Naive thymus-derived CD8-positive, alpha-beta T cell (primary cell): ENCODE data around the gene SGO2. TPM values are rescaled to one million over a fixed set of nuclear protein-coding genes. Genes with fewer than 3 reads are reported as not detected.
A peak's percentile ranks its signal among the peaks of the same experiment; 100 is the strongest.

Source experiments
- ATAC-seq, 2 donors: fragments of 150-1000 bp; cut with Tn5 transposase in 1 of 2; sonication (Bioruptor Pico), chemical (Tn5 transposase) in 1 of 2; 1 replicate in 1 of 2; 2 replicates in 1 of 2; pipeline ENCODE4 v1.10.0; 2021; ENCODE audit warnings: mild to moderate bottlenecking in 2 of 2, moderate library complexity in 2 of 2
- POLR2A ChIA-PET: fragments of 350-600 bp; sonication (Branson Sonifier 250); formaldehyde crosslinking; loops from one replicate; lab custom pipeline; 2021; ENCODE audit warnings: antibody characterized with exemption; lab: Charles Lee
- DNase-seq, 10 donors: peaks; one replicate each; pipeline versions ENCODE4 v3.0.0 to v3.0.0-alpha.2; 2020 to 2022
- H3K27ac Mint-ChIP-seq, 10 donors: one replicate each; pipeline ENCODE4 v1.8.0; 2020 to 2022; ENCODE audit warnings: mild to moderate bottlenecking in 10 of 10, mixed read lengths in 10 of 10, moderate library complexity in 4 of 10, inconsistent platforms in 1 of 10
- H3K27me3 Mint-ChIP-seq, 5 donors: one replicate each; pipeline ENCODE4 v1.8.0; 2021 to 2022; ENCODE audit warnings: mixed read lengths in 5 of 5
- H3K36me3 Mint-ChIP-seq, 3 donors: one replicate each; pipeline ENCODE4 v1.8.0; 2020 to 2022; ENCODE audit warnings: mixed read lengths in 3 of 3, mild to moderate bottlenecking in 2 of 3, inconsistent platforms in 1 of 3
- H3K4me1 Mint-ChIP-seq, 4 donors: one replicate each; pipeline ENCODE4 v1.8.0; 2021 to 2022; ENCODE audit warnings: mixed read lengths in 4 of 4
- H3K4me3 Mint-ChIP-seq, 10 donors: one replicate each; pipeline ENCODE4 v1.8.0; 2020 to 2022; ENCODE audit warnings: mild to moderate bottlenecking in 10 of 10, mixed read lengths in 10 of 10, moderate library complexity in 6 of 10, inconsistent platforms in 1 of 10
- H3K9me3 Mint-ChIP-seq, 9 donors: one replicate each; pipeline ENCODE4 v1.8.0; 2020 to 2022; ENCODE audit warnings: mixed read lengths in 9 of 9, mild to moderate bottlenecking in 3 of 9, inconsistent platforms in 1 of 9, moderate library complexity in 1 of 9
- polyA plus RNA-seq, 3 donors: library from polyadenylated mRNA; unstranded; fragments of 300-500 nt; fragmentation: Illumina TruSeq; gene quantifications; one replicate each; pipeline ENCODE4 v1.2.3, GENCODE V29; 2021
- total RNA-seq, 8 experiments: library from RNA in 2 of 8; stranded (reverse) in 2 of 8; gene quantifications; one replicate each; pipeline ENCODE4 v1.2.3 and lab custom pipeline; 2021 to 2026

Gene SGO2
- total and polyA plus RNA-seq, 5 experiments from 2014 or later = 0.66 to 4.9 (median 2.4) TPM

GRCh38 chr2:200585730-200586643, 60.0 kb downstream of the SGO2 start, which contains the start of gene AOX1:
TSS of gene AOX1 (plus strand) at chr2:200586014. CDS start at chr2:200586109, 95 bp downstream.
- Mint-ChIP-seq H3K27me3 (peaks cover 1 to 13% (median 10%) of the 10 kb centered on the region in 5 donors), H3K27ac (peak within 1 kb of the TSS in 6 of 10 donors; percentile 26 to 87 (median 58)), H3K9me3 (no peaks in the 10 kb centered on the region), H3K4me3 (peak within 1 kb of the TSS; percentile 76 to 90 (median 86)), H3K36me3 (no peaks in the 10 kb centered on the region), H3K4me1 (peaks cover 3 to 20% (median 9%) of the 10 kb centered on the region in 4 donors)
- DNase-seq = peak in 8 of 10 donors; percentile 3 to 63 (median 15)
- ATAC-seq = peak; percentile 69 to 86
- POLR2A ChIA-PET = no interaction called here

DNA sequence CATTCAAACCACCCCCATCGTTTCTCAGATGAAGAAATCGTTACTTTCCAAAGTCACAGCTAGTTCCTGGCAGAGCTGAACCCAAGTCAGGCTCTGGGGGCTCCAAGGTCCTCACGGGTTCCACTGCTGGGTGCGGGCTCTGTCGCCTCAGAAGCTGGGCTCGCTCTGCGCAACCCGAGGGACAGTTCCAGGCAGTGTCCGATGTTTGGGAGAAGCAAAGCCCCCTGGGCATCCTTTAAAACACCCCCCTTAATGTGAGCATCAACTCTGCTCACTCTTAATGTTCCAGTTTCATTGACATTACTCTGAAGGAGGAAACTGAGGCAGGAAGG, 60.6 kb downstream of the SGO2 start:
- ATAC-seq (no peak), DNase-seq (no peak)
- H3K36me3 Mint-ChIP-seq = no peaks in the 10 kb centered on the region
- no peaks in the 10 kb centered on the region for H3K9me3 Mint-ChIP-seq
- H3K4me1 Mint-ChIP-seq = peaks cover 3 to 20% (median 9%) of the 10 kb centered on the region in 4 donors
- POLR2A ChIA-PET = no interaction called here
- H3K27me3 Mint-ChIP-seq = peaks cover 1 to 16% (median 12%) of the 10 kb centered on the region in 5 donors
- peak overlapping the region in 1 of 10 donors; percentile 87 for H3K27ac Mint-ChIP-seq
- peak overlapping the region; percentile 76 to 90 (median 86) for H3K4me3 Mint-ChIP-seq

- DNase-seq (no peak), ATAC-seq (no peak)
- POLR2A ChIA-PET = no interaction called here
- Mint-ChIP-seq H3K4me1 (peaks cover 3 to 20% (median 9%) of the 10 kb centered on the region in 4 donors), H3K27ac (peak overlapping the region in 4 of 10 donors; percentile 7 to 54 (median 48)), H3K4me3 (peak overlapping the region in 5 of 10 donors; percentile 4 to 50 (median 22)), H3K9me3 (no peaks in the 10 kb centered on the region), H3K27me3 (peaks cover 1 to 18% (median 15%) of the 10 kb centered on the region in 5 donors), H3K36me3 (no peaks in the 10 kb centered on the region)
These were observed 61.1 kb downstream of the SGO2 start for GRCh38 chr2:200587007-200587616.

DNA sequence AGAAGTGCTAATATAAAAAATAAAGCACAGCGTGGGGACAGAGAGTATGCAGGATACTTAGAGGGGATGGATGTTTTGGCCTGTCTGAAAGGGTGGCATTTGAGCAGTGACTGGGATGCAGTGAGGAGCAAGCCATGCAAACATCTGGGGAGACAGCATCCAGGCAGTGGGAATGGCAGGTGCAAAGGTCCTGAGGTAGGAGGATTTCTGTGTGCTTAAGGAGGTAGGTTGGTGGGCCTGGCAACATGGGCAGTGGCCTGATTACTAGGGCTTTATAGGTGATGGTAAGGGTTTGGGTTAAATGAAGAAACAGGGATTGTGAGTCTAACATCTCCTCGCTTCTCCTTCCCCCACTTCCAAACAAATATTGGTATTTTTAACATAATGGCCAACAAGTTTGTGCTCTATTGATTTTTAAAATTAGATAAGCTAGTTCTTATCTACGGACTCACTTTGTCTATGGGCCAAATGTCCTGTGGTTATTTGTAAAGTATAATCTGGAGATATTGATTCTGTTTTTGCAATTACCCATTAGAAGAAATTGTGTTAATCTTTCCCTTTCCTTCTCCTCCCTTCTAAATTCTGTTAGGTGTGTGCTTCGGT, 62.2 kb downstream of the SGO2 start:
- Mint-ChIP-seq H3K4me3 (no peak overlapping the region), H3K27me3 (peaks cover 1 to 17% (median 15%) of the 10 kb centered on the region in 5 donors), H3K9me3 (no peaks in the 10 kb centered on the region), H3K27ac (no peak overlapping the region), H3K36me3 (no peaks in the 10 kb centered on the region), H3K4me1 (peaks cover 3 to 20% (median 9%) of the 10 kb centered on the region in 4 donors)
- ATAC-seq (no peak), DNase-seq (no peak)
- POLR2A ChIA-PET = no interaction called here

DNA sequence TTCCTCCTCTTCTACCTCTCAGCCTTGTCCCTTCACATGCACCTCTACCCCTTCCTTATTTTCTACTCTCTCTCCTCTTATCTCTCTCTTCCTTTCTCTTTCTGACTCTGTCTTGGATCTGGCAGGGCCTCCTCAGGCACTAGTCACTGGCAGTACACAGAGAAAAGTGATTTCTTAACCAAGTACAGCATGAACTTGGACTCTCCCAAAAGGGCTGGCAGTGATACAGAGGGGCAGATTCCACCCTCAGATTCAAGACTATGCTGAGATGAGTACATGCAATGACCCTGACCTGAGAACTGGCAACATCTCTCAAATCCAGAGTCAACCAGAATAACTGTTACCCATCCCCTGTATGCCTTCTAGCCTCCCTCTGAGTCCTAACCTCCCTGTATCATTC, 64.1 kb downstream of the SGO2 start:
- peaks cover 1 to 25% (median 17%) of the 10 kb centered on the region in 5 donors for H3K27me3 Mint-ChIP-seq
- DNase-seq = no peak

GRCh38 chr2:200591308-200591707, 65.3 kb downstream of the SGO2 start:
- Mint-ChIP-seq H3K9me3 (peaks cover 0 to 5% (median 0%) of the 10 kb centered on the region in 9 donors), H3K4me3 (no peak overlapping the region), H3K27me3 (peaks cover 1 to 33% (median 18%) of the 10 kb centered on the region in 5 donors), H3K27ac (no peak overlapping the region), H3K36me3 (no peaks in the 10 kb centered on the region), H3K4me1 (peaks cover 0 to 2% (median 1%) of the 10 kb centered on the region in 4 donors)
- ATAC-seq (no peak), DNase-seq (no peak)
- POLR2A ChIA-PET = no interaction called here

More for the DNA sequence above, 64.1 kb downstream of the SGO2 start:
- H3K4me3 Mint-ChIP-seq = no peak overlapping the region
- POLR2A ChIA-PET = no interaction called here
- no peak overlapping the region for H3K27ac Mint-ChIP-seq
- no peaks in the 10 kb centered on the region for H3K36me3 Mint-ChIP-seq
- peaks cover 3 to 7% (median 5%) of the 10 kb centered on the region in 4 donors for H3K4me1 Mint-ChIP-seq
- H3K9me3 Mint-ChIP-seq = no peaks in the 10 kb centered on the region
- no peak for ATAC-seq

- ATAC-seq = no peak
- Mint-ChIP-seq H3K4me1 (no peaks in the 10 kb centered on the region), H3K27ac (no peak overlapping the region), H3K9me3 (peaks cover 0 to 5% (median 0%) of the 10 kb centered on the region in 9 donors), H3K27me3 (peaks cover 1 to 34% (median 19%) of the 10 kb centered on the region in 5 donors), H3K36me3 (no peaks in the 10 kb centered on the region), H3K4me3 (no peak overlapping the region)
- no peak for DNase-seq
- POLR2A ChIA-PET = no interaction called here
These were observed 66.5 kb downstream of the SGO2 start for GRCh38 chr2:200592406-200593075.

DNA sequence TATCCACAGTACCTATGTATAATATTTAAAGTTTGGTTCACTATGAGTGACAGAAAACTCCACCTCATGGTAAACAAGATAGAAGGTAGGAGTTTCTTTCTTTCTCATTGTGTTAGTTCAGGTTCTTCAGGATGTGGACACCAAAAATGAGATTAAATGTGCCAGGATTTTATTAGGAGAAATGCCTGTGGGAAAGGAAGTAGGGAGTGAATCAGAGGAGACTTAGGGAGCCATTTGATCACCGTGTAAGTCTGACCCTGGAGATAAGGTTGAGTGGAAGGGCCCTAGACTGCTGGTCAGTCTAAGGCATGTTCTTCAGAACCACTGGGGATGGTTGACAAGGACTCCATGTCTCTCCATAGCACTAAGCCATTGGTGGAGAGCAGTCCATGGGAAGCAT, 67.9 kb downstream of the SGO2 start:
- POLR2A ChIA-PET = no interaction called here
- DNase-seq (no peak), ATAC-seq (no peak)
- Mint-ChIP-seq H3K9me3 (peaks cover 0 to 5% (median 0%) of the 10 kb centered on the region in 9 donors), H3K27ac (no peak overlapping the region), H3K36me3 (no peaks in the 10 kb centered on the region), H3K4me1 (no peaks in the 10 kb centered on the region), H3K4me3 (no peak overlapping the region), H3K27me3 (peaks cover 4 to 37% (median 19%) of the 10 kb centered on the region in 5 donors)

DNA sequence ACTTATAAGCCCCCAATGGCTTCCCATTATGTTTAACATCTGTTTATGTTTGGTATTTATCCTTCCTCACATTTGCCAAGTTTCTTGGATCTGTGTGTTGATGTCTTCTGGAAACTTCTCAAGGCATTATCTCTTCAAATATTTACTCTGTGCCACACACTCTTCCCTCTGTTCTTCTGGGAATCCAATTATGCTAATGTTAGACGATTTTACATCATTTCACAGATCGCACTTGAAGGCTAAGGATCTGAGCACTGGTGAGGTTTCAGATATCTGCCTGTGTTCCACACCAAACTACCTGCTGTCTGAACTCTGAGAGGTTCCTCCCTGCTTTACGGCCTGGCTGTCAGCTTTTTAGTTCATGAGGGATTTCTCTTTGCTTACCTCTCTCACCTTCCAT, 69.9 kb downstream of the SGO2 start:
- Mint-ChIP-seq H3K36me3 (no peaks in the 10 kb centered on the region), H3K27me3 (peaks cover 2 to 33% (median 15%) of the 10 kb centered on the region in 5 donors), H3K4me3 (no peak overlapping the region), H3K9me3 (peaks cover 0 to 5% (median 0%) of the 10 kb centered on the region in 9 donors), H3K27ac (no peak overlapping the region), H3K4me1 (no peaks in the 10 kb centered on the region)
- POLR2A ChIA-PET = no interaction called here
- no peak for ATAC-seq
- DNase-seq = no peak

- Mint-ChIP-seq H3K4me1 (no peaks in the 10 kb centered on the region), H3K9me3 (peaks cover 0 to 5% (median 0%) of the 10 kb centered on the region in 9 donors), H3K27me3 (peaks cover 2 to 29% (median 9%) of the 10 kb centered on the region in 5 donors), H3K4me3 (no peak overlapping the region), H3K27ac (no peak overlapping the region), H3K36me3 (no peaks in the 10 kb centered on the region)
- ATAC-seq (no peak), DNase-seq (no peak)
- POLR2A ChIA-PET = no interaction called here
These were observed 71.0 kb downstream of the SGO2 start for GRCh38 chr2:200596774-200597570.

DNA sequence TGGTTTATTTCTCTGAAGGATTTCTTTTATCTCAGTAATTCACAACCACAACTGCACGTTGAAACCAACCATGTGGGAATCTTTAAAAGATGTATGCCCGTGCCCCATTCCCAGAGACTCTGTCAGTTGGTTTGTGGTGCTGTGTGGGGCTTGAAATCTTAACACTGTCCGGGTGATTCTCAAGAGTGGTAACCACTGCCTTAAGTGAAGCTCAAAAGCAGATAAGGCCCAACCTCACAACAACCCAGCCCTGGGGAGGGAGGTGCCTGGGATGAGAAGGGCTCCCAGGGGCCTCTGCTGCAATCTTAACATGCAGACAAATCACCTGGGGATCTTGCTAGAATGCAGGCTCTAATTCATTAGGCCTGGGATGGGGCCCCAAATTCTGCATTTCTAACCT, 73.2 kb downstream of the SGO2 start:
- Mint-ChIP-seq H3K27ac (no peak overlapping the region), H3K4me1 (no peaks in the 10 kb centered on the region), H3K9me3 (peaks cover 0 to 5% (median 0%) of the 10 kb centered on the region in 9 donors), H3K27me3 (peaks cover 2 to 20% (median 9%) of the 10 kb centered on the region in 5 donors), H3K4me3 (no peak overlapping the region), H3K36me3 (no peaks in the 10 kb centered on the region)
- no peak for ATAC-seq
- POLR2A ChIA-PET = no interaction called here
- DNase-seq = no peak
